Measurements from ENCODE around the gene ITGA2B. TPM values are rescaled to one million over a fixed set of nuclear protein-coding genes. Genes with fewer than 3 reads are reported as not detected.

The ITGA2B gene
- total and polyA plus RNA-seq, 2 of the 13 experiments (the other 11 are each of a cell fraction or from before 2014, with no cell fraction given) = 0.38 to 1.1 TPM

DNA sequence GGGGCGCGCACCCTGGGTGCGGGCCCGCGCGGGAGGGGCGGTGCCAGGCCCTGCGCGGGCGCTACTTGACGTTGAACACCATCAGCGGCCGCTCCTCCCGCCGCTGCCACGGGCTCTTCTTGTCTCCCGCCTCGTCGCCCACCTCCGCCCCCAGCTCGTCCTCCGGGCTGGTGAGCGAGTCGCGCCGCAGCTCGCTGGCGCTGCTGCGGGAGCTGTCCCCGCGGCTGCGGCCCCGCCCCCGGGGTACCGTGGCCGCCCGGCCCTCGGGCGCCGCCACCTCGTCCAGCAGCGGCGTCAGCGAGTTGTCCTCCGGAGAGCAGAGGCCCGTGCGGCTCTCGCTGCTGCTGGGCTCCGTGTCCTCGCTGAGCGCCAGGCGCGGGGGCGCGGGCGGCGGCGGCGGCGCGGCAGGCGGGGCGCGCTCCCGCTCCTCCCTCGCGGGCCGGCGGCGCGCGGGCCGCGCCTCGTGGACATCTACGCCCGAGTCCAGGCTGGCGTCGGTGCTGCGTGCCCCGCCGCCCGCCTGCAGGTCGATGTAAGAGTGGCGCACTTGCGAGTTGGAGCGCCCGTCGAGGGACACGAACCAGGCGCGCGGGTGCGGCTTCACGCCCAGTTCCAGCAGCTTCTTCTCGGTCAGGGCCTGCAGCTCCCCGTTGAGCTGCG, 35.6 kb downstream of the ITGA2B start:
- no peak overlapping the region for H3K4me2 ChIP-seq (ENCODE audit: low read depth, low read length)
- ChIA-PET CTCF (ENCODE audit: low intra/inter-chr PET ratio, low total read pairs) (interaction anchor here (2.0 kb wide), 1 partner anchor 10 kb away, joined by 9 read pairs; the partner anchor contains the start of gene FAM171A2), POLR2A (interaction anchor here (1.1 to 4.8 kb wide), 3 partner anchors 9 to 22 kb away, joined by 5 to 24 read pairs (median 8); partner anchors contain the start of genes FAM171A2 and GRN)
- H3K9me3 ChIP-seq (ENCODE audit: low read length) = no peaks in the 10 kb centered on the region
- intact Hi-C loops (cut with micrococcal nuclease; ENCODE audit: unreplicated experiment) (loop anchor here (10.0 kb wide), 1 partner anchor 171 kb away; no protein-coding TSS in a partner anchor), in situ Hi-C loops (cut with HindIII; ENCODE audit: extremely low pct_ligation_motif_present, low pct_unique_long_range_greater_than_20kb) (no loop called here)
- H3K79me2 ChIP-seq (ENCODE audit: insufficient read depth, low read length) = no peaks in the 10 kb centered on the region
- peaks cover 9 to 30% of the 10 kb centered on the region in 2 experiments for H3K36me3 ChIP-seq (replicated peaks in 1 of 2; ENCODE audit: control insufficient read depth in 1 of 2, insufficient read depth in 2 of 2, low read length in 2 of 2)
- no peaks in the 10 kb centered on the region for H4K20me1 ChIP-seq (ENCODE audit: insufficient read depth, low read length)
- H3K9ac ChIP-seq (ENCODE audit: insufficient read depth, low read depth, low read length) = no peak overlapping the region
- peaks cover 8 to 10% of the 10 kb centered on the region in 2 experiments; a peak in 3 of 5 replicates for H3K27me3 ChIP-seq (ENCODE audit: control insufficient read depth in 1 of 2, insufficient read depth in 2 of 2, low read length in 2 of 2)
- peaks cover 8% of the 10 kb centered on the region for H3K4me1 ChIP-seq (ENCODE audit: insufficient read depth, low read length)
- TF ChIP-seq KLF15 (CRISPR knock-in tag; IDR thresholded peaks at IDR 0.05; ENCODE audit: borderline replicate concordance) = no peak
- no peak for TF ChIP-seq ZNF883 (CRISPR knock-in tag; IDR thresholded peaks at IDR 0.05; ENCODE audit: not compliant biosample characterization)
- TF ChIP-seq FOXO1 (CRISPR knock-in tag; IDR thresholded peaks at IDR 0.05) = no peak
- TF ChIP-seq, protein P1, sequence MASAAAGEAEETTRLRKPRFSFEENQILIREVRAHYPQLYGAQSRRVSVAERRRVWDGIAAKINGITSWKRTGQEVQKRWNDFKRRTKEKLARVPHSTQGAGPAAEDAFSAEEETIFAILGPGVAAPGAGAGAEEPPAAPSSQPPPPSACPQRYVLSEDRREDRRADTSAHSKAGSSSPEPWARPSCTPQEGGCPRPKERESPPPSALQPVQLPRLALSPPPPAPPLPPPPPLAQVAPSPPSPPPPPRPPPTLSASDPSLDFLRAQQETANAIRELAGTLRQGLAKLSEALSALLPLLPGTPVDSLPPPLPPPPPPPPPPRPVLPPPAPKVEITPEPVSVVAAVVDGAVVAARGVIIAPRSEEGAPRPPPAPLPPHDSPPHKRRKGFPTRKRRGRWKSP (CRISPR knock-in tag; IDR thresholded peaks at IDR 0.05) = no peak
- FAIRE-seq = no peak
- no peak for ATAC-seq
- no TSS peak for BruUV-seq (replicated peaks)
- 95% methylated on average over 98 of the region's 98 CpGs for WGBS (ENCODE audit: low lambda C conversion rate)
- H3K27ac ChIP-seq (ENCODE audit: extremely low read length, insufficient read depth, low read length) = no peak overlapping the region
- H2AFZ ChIP-seq (ENCODE audit: low read length) = no peak overlapping the region
- DNase-seq (ENCODE audit: low spot score) = no peak
- H3K4me3 ChIP-seq (replicated peaks in 1 of 3; ENCODE audit: insufficient read depth in 1 of 3, low read depth in 2 of 3, low read length in 3 of 3) = no peak overlapping the region
